NCI-H2196 (cell line): ENCODE data around the gene KBTBD4.

Experiments
- DNase-seq: peaks from one replicate; lab custom pipeline; 2025; ENCODE audit not compliant: unreplicated experiment; lab: John Stamatoyannopoulos, UW

The KBTBD4 gene

DNA sequence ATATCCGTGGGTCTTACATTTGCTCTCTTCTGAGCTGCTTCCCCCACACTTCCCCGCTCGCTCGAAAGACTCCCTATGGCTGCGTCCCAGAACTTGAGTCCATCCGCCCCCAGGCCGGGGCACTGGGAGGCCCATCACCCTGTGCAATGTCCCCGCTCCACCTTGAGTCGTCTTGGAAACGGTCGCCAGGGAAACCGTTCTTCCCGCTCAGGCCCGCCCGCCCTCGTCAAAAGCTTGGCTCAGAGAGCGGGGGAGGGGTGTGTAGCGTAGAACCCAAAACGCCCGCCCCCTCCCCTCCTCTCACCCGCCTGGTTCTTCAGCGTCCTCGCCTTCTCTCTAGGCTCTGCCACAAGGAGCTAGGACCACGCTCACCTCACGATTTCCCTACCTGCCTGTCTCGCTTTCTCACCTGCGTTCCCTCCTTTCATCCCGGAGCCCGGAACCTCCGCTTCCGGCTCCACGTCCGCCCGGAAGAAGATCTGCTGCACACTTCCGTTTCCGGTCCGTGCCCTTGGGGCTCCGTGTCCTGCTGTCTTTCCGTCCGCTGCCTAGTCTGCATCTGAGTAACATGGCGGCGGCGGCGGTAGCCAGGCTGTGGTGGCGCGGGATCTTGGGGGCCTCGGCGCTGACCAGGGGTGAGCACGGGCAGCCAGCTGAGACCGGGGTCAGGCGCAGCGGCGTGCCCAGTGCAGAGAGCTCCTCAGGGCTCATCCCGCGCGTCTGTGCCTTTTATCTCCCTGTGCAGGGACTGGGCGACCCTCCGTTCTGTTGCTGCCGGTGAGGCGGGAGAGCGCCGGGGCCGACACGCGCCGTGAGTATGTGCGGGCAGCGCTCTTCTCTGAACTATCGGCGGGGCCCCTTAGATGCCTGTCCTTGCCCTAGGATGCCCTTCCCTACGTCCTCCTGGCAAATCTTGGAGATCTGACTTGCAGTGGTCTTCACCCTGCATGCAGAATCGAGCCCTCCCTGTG, at the start of gene KBTBD4, which contains the start of gene NDUFS3:
Gene KBTBD4, minus strand, starts transcription at position 447 of the 971 bp plus-strand sequence. Its CDS starts 19 bp downstream, at position 428.
Gene NDUFS3, plus strand, starts transcription at position 551 of the 971 bp plus-strand sequence. Its CDS starts 18 bp downstream, at position 569.
- DNase-seq: peak; percentile 91

DNA sequence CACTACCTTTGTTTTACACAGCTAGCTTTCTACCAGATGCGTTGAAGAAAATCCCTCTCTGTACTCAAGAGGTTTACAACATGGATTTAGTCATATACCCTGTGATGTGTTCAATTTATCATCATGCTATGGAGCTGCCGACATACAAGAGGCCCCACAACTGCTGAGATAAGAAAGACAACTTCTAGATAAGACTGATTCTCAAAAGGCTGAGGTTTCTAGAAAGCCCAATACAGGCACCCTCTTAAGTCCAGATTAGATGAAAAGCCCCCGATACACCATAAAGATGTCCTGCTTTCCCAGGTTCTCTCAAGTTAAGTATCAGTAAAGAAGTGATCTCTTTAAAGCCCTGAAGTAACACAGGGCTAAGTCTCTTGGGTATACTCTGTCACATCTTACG, 49.3 kb upstream of the KBTBD4 start:
- DNase-seq: no peak

DNA sequence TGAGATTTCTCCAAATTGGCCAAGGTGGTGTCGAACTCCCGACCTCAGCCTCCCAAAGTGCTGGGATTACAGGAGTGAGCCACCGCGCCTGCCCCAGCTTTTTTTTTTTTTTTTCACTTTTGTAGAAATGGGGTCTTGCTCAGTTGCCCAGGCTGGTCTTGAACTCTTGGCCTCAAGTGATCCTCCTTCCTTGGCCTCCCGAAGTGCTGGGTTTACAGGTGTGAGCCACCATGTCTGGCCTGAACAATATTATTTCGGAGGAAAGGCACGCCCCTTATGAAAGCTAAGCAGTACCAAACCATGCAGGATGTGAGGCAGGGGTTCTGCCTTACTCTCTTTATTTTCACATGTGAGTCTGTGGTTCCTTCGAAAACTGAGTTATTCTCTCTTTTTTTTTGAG, 47.5 kb upstream of the KBTBD4 start:
- DNase-seq: no peak

DNA sequence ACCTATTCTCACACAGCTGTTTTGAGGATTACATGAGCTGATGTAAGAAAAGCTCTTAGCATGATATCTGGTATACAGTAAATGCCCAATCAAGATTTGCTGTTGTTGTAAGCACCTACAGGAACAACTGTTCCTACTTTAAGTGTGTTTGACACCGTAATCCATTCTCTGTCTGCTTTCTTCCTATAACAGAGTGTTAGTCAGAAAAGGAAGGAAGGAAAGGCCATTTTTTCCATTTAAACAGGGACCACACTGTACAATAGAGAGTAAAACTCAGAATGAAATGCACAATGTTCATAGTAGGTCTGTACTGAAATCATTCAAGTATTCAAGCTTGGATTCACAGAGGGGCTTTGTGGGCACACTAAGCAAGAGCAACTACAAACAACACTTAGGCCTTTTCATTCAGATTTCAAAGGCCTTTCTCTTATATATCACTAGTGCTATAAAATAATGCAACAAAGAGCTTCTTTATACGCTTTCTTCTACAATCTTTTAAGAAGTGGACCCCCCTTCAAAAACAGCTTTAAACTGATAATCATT, 42.1 kb upstream of the KBTBD4 start:
- DNase-seq: no peak

DNA sequence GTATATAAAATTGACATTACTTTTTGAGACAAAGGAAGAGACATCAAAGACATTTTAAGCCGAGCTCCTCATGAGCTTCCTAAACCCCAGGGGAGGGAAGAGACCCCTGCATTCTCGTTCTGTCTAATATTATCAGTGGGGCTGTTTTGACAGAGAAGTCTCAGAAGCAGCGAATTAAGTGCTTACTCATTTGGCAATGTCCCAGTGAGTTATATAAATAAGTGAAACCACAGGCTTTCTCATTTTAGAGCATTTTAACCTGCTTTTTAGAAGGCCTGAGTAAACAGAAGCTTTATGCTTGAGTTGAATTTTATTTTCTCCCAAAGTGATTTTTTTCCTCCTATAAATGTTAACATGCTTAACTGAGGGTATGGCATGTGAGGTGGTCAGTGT, 38.6 kb upstream of the KBTBD4 start:
- DNase-seq: no peak

DNA sequence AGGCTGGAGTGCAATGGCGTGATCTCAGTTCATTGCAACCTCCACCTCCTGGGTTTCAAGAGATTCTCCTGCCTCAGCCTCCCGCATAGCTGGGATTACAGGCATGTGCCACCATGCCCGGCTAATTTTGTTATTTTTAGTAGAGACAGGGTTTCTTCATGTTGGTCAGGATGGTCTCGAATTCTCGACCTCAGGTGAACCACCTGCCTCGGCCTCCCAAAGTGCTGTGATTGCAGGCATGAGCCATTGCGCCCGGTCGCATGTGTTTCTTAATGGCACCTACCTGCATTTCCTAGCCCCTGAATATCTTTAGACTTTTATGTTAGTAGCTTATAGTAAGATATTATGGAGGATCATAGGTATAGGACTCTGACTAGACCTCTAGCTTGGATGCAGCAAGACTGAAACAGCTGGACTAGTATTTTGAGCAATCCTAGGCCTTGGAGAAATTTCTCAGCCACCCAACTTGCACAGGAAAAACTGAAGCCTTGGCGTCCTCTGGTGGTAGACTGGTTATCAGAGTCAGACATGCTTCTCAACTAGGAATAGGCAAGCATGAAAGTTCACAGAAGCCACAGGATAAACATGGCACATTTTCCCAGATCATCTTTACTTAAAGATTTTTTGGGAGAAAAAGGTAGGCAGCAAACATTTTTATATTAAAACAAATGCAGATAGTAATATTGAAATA, 38.1 kb upstream of the KBTBD4 start:
- DNase-seq: peak; percentile 50

- DNase-seq: no peak
Observed at GRCh38 chr11:47615249-47615648, 36.5 kb upstream of the KBTBD4 start.

- DNase-seq: no peak
Observed at GRCh38 chr11:47611348-47611794, 32.6 kb upstream of the KBTBD4 start.

- DNase-seq: no peak
Observed at GRCh38 chr11:47609675-47610074, 30.9 kb upstream of the KBTBD4 start.

- DNase-seq: no peak
Observed at GRCh38 chr11:47607380-47607779, 28.6 kb upstream of the KBTBD4 start.

DNA sequence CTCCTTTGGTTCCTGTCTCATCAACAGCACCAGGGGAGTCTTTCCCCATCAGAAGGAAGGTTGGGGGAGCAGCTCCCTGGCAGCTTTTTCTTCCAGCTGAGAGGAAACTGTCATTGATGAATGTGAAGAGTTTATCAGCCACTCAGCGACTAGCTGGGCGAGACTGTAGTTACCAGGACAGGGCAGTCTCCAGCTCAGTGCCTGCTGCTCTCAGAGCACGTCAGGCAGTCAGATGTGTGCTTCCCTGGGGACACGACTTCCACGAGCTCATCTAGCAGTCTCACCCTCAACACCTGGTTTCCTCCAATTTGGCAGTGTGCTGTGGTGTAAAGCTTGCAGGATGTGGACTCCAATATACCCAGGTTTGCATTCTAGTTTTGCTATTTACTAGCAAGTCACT, 28.0 kb upstream of the KBTBD4 start:
- no peak for DNase-seq

- DNase-seq: no peak
Observed at GRCh38 chr11:47605921-47606320, 27.2 kb upstream of the KBTBD4 start.

DNA sequence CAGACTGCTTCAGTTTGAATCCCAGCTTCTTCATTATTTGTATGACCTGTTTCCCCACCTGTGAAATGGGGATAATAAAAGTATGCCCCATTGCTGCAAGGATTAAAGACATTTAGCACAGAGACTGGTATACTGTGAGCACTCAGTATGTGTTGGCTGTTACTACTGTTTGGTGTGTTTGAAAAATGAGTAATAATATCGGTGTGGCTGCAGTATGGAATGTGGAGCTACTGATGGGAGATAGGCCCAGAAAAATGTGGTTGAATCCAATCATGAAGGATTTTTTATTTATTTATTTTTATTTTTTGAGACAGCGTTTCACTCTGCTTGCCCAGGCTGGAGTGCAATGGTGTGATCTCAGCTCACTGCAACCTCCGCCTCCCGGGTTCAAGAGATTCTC, 24.5 kb upstream of the KBTBD4 start:
- DNase-seq: no peak

- DNase-seq: peak; percentile 40
Observed at GRCh38 chr11:47599902-47600301, 21.1 kb upstream of the KBTBD4 start.

DNA sequence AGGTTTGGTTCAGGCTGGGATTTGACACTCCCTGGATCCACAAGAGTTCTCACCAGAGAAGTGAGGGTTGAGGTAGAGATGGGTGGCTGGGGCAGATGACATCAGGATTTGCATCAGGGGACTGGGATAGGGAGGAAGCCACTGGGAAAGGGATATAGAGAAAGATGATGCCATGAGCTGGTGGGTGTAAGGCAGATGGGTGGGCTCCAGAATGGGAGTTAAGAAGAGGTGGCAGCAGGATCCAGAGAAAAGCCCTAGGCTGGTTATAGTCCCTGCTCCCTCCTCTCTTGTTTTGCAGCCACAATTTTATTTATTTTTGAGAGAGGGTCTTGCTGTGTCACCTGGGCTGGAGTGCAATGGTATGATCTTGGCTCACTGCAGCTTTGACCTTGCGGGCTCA, 17.2 kb upstream of the KBTBD4 start:
- DNase-seq: no peak

DNA sequence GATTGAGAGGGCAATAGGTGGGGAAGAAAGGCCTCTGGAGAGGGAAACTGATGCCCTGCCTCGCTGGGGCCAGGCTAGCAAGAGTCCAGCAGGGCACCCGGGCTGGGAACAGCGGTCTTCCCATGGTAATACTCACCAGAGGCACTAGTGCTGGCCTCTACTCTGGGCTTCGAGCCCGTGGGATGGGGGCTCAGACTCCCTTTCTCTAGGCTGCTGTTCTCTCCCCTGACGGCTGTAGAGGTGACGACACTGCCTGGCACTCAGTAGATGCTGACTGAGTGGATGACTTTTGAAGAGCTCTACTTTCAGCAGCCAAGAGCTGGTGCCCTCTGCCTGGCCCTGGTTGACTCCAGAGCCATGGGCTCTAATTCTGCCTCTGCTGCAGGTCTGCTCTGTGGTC, 16.3 kb upstream of the KBTBD4 start:
- DNase-seq: no peak

DNA sequence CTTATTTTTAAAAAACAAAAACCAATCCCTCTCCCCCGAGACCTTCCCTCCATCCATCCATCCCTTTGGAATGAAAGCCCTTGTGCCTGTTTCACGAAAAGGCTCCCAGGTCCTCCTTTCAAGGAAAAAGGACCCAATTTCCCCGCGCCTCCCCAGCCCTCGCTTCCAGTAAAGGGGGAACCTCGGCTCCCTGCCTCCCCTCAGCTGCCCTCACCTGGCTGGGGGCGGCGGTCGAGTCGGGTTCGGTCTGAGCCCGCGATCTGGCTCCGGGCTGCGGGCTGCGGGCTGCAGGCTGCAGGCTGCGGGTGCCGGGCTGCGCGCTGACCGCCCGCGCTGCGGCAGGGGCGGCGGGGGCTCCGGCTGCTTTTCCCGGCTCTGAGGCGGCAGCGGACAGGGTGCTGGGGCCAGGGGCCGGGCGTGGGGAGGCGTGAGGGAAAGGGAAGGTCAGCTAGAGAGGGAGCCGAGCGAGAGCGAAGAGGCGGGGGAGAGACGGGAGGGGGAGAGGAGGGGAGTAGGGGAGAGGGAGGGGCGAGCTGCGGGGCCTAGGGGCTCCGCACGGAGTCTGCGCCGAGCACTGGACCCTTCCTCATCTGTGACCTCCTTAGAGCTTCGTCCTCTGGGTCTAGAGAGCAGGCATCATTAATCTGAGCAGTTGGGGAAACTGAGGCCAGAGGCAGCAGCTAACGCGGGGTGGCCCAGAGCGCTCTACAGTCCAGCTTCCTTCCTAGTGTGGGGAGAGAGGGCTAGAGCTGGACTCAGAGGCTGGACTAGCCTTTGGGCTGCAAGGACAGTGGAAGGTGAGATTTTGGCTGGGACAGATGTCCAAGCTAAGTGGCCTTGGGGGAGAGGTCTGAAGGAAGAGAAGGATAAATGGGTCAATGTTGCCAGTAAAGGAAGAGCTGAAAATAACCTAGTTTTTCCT, 15.4 kb upstream of the KBTBD4 start, which contains the start of gene C1QTNF4:
Gene C1QTNF4, minus strand, starts transcription at position 478 of the 922 bp plus-strand sequence. CDS start 3,601 bp downstream, outside the sequence.
- no peak for DNase-seq

DNA sequence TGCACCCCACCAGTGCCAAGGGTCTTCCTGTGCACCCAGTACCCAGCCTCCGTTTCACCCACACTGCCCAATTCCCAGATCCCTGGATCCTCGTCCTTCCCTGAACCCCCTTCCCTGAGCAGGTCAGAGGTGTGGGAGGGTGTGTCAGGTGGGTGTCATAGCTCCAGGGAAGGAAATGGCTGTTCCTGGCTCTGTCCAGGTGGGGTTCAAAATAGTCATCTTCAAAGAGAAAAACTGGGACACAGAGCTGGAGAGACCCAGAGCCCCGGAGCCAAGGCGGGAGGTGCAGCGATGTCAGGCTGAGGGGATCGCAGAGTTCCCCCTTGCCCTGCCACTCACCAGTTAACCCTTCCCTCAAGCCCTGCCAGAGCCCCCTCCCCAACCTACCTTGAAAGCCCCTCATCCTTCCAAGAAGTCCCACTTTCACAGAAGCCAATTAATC, 14.7 kb upstream of the KBTBD4 start:
- DNase-seq: no peak

- DNase-seq: no peak
Observed at GRCh38 chr11:47592970-47593369, 14.2 kb upstream of the KBTBD4 start.

DNA sequence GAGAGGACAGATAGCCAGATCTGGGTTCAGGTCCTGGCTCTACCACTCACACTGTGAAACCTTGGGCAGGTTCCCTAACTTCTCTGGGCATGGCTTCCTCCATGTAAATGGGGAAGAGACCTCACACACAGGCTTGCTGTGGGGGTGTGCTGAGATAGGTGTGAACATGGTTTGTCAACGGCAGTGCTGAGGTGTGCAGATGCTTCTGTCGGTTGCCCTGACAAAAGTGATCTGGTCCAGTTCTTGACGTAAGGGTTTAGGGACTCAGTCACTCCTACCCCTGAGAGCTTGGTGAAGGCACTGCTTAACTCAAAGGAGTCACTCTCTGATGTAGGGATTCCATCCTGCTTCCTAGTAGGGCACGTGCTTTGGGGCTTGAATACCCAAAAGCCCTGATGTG, 13.5 kb upstream of the KBTBD4 start:
- DNase-seq: no peak
